Chondrocyte (in vitro differentiated cells): ENCODE measurements around the gene BPIFA2. TPM values are rescaled to one million over a fixed set of nuclear protein-coding genes. Genes with fewer than 3 reads are reported as not detected.

Experiments
- DNase-seq: peaks from one replicate; pipeline ENCODE4 v3.0.0; 2021; ENCODE audit warnings: mixed read lengths, low spot score
- H3K27ac Mint-ChIP-seq: one replicate; pipeline ENCODE4 v1.8.0; 2021; ENCODE audit warnings: mild to moderate bottlenecking, moderate library complexity, mixed read lengths; ENCODE audit not compliant: unreplicated experiment
- H3K27me3 Mint-ChIP-seq: 2 replicates; pipeline ENCODE4 v1.8.0; 2021; ENCODE audit warnings: low read depth, mixed read lengths
- H3K36me3 Mint-ChIP-seq: 2 replicates; pipeline ENCODE4 v1.8.0; 2021; ENCODE audit warnings: low read depth, mixed read lengths
- H3K4me1 Mint-ChIP-seq: 2 replicates; pipeline ENCODE4 v1.8.0; 2021; ENCODE audit warnings: low read depth, mild to moderate bottlenecking, mixed read lengths
- H3K4me3 Mint-ChIP-seq: one replicate; pipeline ENCODE4 v1.8.0; 2021; ENCODE audit warnings: mild to moderate bottlenecking, moderate library complexity, mixed read lengths; ENCODE audit not compliant: unreplicated experiment
- H3K9me3 Mint-ChIP-seq: 2 replicates; pipeline ENCODE4 v1.8.0; 2021; ENCODE audit warnings: low read depth, mixed read lengths
- CTCF ChIP-seq: fragments of 200-600 bp; sonication (generic); IDR thresholded peaks from 2 replicates; pipeline ENCODE4 v1.5.0; 2021; ENCODE audit warnings: antibody characterized with exemption, mild to moderate bottlenecking, moderate library complexity
- total RNA-seq: library from RNA; stranded (reverse); gene quantifications from 3 replicates; pipeline ENCODE4 v1.2.1, GENCODE V29; 2021

Gene BPIFA2
- total RNA-seq, 1 donor from 2014 or later = not detected

GRCh38 chr20:33176101-33176500, 8.1 kb downstream of the BPIFA2 start:
- no peak for TF ChIP-seq CTCF
- H3K27ac Mint-ChIP-seq = no peak overlapping the region
- H3K27me3 Mint-ChIP-seq = peaks cover 9% of the 10 kb centered on the region
- no peak for DNase-seq
- no peaks in the 10 kb centered on the region for H3K4me1 Mint-ChIP-seq
- peaks cover 5% of the 10 kb centered on the region for H3K9me3 Mint-ChIP-seq
- H3K36me3 Mint-ChIP-seq = no peaks in the 10 kb centered on the region
- no peak overlapping the region for H3K4me3 Mint-ChIP-seq

- Mint-ChIP-seq H3K27ac (no peak overlapping the region), H3K9me3 (peaks cover under 1% of the 10 kb centered on the region), H3K4me1 (no peaks in the 10 kb centered on the region), H3K27me3 (peaks cover 6% of the 10 kb centered on the region), H3K4me3 (no peak overlapping the region), H3K36me3 (no peaks in the 10 kb centered on the region)
- no peak for TF ChIP-seq CTCF
- no peak for DNase-seq
Observed at GRCh38 chr20:33177866-33178265, 9.9 kb downstream of the BPIFA2 start.

GRCh38 chr20:33178726-33179125, 10.8 kb downstream of the BPIFA2 start:
- no peak for DNase-seq
- Mint-ChIP-seq H3K27me3 (peaks cover 12% of the 10 kb centered on the region), H3K4me3 (no peak overlapping the region), H3K4me1 (no peaks in the 10 kb centered on the region), H3K27ac (no peak overlapping the region), H3K9me3 (peaks cover 7% of the 10 kb centered on the region), H3K36me3 (no peaks in the 10 kb centered on the region)
- TF ChIP-seq CTCF = no peak

GRCh38 chr20:33180169-33180568, 12.2 kb downstream of the BPIFA2 start:
- no peak for TF ChIP-seq CTCF
- Mint-ChIP-seq H3K4me3 (no peak overlapping the region), H3K27ac (no peak overlapping the region), H3K4me1 (no peaks in the 10 kb centered on the region), H3K36me3 (no peaks in the 10 kb centered on the region), H3K9me3 (peaks cover 7% of the 10 kb centered on the region), H3K27me3 (peaks cover 11% of the 10 kb centered on the region)
- DNase-seq = no peak

- no peak for TF ChIP-seq CTCF
- DNase-seq = no peak
- Mint-ChIP-seq H3K36me3 (no peaks in the 10 kb centered on the region), H3K27ac (no peak overlapping the region), H3K4me3 (no peak overlapping the region), H3K4me1 (no peaks in the 10 kb centered on the region), H3K9me3 (peaks cover 7% of the 10 kb centered on the region), H3K27me3 (peaks cover 8% of the 10 kb centered on the region)
Observed at GRCh38 chr20:33181482-33182093, 13.6 kb downstream of the BPIFA2 start.
